Cardiac muscle cell (in vitro differentiated cells and primary cell): Measurements from ENCODE around the gene LGALS14. TPM values are rescaled to one million over a fixed set of nuclear protein-coding genes. Genes with fewer than 3 reads are reported as not detected.

Experiments used
- DNase-seq, 2 donors: peaks; one replicate each; pipeline versions ENCODE4 v3.0.0 to v3.0.0-alpha.2; 2010 to 2017; ENCODE audit warnings: low read depth in 1 of 2, low spot score in 1 of 2
- H3K27ac ChIP-seq: fragments of 200-600 bp; sonication (generic); 2 replicates; pipeline ENCODE4 v1.5.1; 2016
- H3K27me3 ChIP-seq: fragments of 200-600 bp; sonication (generic); 2 replicates; pipeline ENCODE4 v1.6.0; 2016; ENCODE audit warnings: control low read depth
- H3K36me3 ChIP-seq: fragments of 200-600 bp; sonication (generic); 2 replicates; pipeline ENCODE4 v1.5.1; 2016; ENCODE audit warnings: control low read depth
- H3K4me1 ChIP-seq: fragments of 200-600 bp; sonication (generic); 2 replicates; pipeline ENCODE4 v1.8.1; 2017; ENCODE audit warnings: low read depth, mild to moderate bottlenecking, mixed run types
- H3K4me3 ChIP-seq: fragments of 200-600 bp; sonication (generic); 2 replicates; pipeline ENCODE4 v1.5.1; 2016; ENCODE audit warnings: mild to moderate bottlenecking
- H3K9me3 ChIP-seq: fragments of 200-600 bp; sonication (generic); 2 replicates; pipeline ENCODE4 v1.5.1; 2017; ENCODE audit warnings: low read depth, mild to moderate bottlenecking, control low read depth
- polyA plus RNA-seq: library from polyadenylated mRNA; unstranded; fragments of >200 nt; fragmentation: Nextera tagmentation; extraction: Ambion mirVana; gene quantifications from 2 replicates; pipeline ENCODE4 v1.2.1, GENCODE V29; 2016
- total RNA-seq: library from RNA; depleted of rRNA; stranded (reverse); fragments of >200 nt; gene quantifications from 2 replicates; pipeline ENCODE4 v1.2.3, GENCODE V29; 2016
- TF ChIP-seq, protein P1 (sequence below): IDR thresholded peaks from 2 replicates; pipeline ENCODE4 v1.5.1; 2012; ENCODE audit warnings: low read depth, mild to moderate bottlenecking, low read length

The LGALS14 gene
- total and polyA plus RNA-seq, 2 experiments from 2014 or later, result not detected

GRCh38 chr19:39698535-39698934 is 5.7 kb upstream of the LGALS14 start:
- Histone ChIP-seq H3K4me3 (no peak overlapping the region), H3K36me3 (no peaks in the 10 kb centered on the region), H3K27me3 (no peaks in the 10 kb centered on the region), H3K9me3 (no peaks in the 10 kb centered on the region), H3K4me1 (no peaks in the 10 kb centered on the region), H3K27ac (no peak overlapping the region)
- DNase-seq, result no peak
- TF ChIP-seq, protein P1, sequence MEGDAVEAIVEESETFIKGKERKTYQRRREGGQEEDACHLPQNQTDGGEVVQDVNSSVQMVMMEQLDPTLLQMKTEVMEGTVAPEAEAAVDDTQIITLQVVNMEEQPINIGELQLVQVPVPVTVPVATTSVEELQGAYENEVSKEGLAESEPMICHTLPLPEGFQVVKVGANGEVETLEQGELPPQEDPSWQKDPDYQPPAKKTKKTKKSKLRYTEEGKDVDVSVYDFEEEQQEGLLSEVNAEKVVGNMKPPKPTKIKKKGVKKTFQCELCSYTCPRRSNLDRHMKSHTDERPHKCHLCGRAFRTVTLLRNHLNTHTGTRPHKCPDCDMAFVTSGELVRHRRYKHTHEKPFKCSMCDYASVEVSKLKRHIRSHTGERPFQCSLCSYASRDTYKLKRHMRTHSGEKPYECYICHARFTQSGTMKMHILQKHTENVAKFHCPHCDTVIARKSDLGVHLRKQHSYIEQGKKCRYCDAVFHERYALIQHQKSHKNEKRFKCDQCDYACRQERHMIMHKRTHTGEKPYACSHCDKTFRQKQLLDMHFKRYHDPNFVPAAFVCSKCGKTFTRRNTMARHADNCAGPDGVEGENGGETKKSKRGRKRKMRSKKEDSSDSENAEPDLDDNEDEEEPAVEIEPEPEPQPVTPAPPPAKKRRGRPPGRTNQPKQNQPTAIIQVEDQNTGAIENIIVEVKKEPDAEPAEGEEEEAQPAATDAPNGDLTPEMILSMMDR, result no peak

DNA sequence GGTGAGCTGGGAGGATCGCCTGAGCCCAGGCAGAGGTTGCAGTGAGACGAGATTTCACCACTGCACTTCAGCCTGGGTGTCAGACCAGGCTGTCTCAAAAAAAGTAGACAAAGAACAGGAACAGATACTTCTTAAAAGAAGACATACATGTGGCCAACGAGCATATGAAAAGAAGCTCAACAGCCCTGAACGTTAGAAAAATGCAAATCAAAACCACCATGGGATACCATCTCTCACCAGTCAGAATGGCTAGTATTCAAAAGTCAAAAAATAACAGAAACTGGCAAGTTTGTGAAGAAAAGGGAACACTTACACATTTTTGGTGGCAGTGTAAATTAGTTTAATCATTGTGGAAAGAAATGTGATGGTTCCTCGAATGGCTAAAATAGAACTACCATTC is 3.0 kb upstream of the LGALS14 start:
- no peaks in the 10 kb centered on the region for H3K9me3 ChIP-seq
- no peak overlapping the region for H3K4me3 ChIP-seq
- H3K36me3 ChIP-seq, result no peaks in the 10 kb centered on the region
- no peaks in the 10 kb centered on the region for H3K4me1 ChIP-seq
- H3K27me3 ChIP-seq, result no peaks in the 10 kb centered on the region
- TF ChIP-seq, protein P1, result no peak
- no peak overlapping the region for H3K27ac ChIP-seq
- DNase-seq, result no peak

GRCh38 chr19:39705578-39706188 is 1.4 kb downstream of the LGALS14 start:
- Histone ChIP-seq H3K36me3 (no peaks in the 10 kb centered on the region), H3K4me1 (no peaks in the 10 kb centered on the region), H3K9me3 (no peaks in the 10 kb centered on the region), H3K27me3 (no peaks in the 10 kb centered on the region), H3K4me3 (no peak overlapping the region), H3K27ac (no peak overlapping the region)
- TF ChIP-seq, protein P1, result no peak
- DNase-seq, result peak in 1 of 2 donors; percentile 8

DNA sequence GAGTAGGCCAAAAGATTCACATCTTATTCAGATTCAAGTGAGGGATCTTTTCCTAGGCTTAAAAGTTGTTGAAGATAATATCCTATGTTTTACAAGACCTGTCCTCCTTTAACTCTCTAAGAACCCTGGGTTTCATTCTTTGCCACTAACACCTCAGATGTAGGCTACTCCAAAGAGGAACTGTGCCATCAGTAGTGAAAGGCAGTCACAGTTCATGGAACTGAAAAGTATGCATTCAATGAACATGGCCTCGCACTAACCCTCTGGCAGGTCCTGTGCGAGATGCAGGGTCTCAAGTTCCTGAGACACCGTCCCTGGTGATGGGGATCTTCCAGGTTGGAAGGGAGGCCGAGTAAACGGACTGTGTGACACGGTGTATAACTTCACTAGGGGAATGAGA is 4.3 kb downstream of the LGALS14 start:
- H3K4me1 ChIP-seq, result no peaks in the 10 kb centered on the region
- DNase-seq, result no peak
- TF ChIP-seq, protein P1, result no peak
- H3K4me3 ChIP-seq, result no peak overlapping the region
- H3K9me3 ChIP-seq, result no peaks in the 10 kb centered on the region
- no peak overlapping the region for H3K27ac ChIP-seq
- no peaks in the 10 kb centered on the region for H3K27me3 ChIP-seq
- no peaks in the 10 kb centered on the region for H3K36me3 ChIP-seq

- DNase-seq, result no peak
- H3K27ac ChIP-seq, result no peak overlapping the region
- H3K9me3 ChIP-seq, result no peaks in the 10 kb centered on the region
- H3K36me3 ChIP-seq, result no peaks in the 10 kb centered on the region
- no peaks in the 10 kb centered on the region for H3K27me3 ChIP-seq
- TF ChIP-seq, protein P1, result no peak
- H3K4me3 ChIP-seq, result no peak overlapping the region
- H3K4me1 ChIP-seq, result no peaks in the 10 kb centered on the region
Measured at GRCh38 chr19:39709026-39709872, 5.0 kb downstream of the LGALS14 start.
